Measurements from ENCODE around the gene CEP350. TPM values are rescaled to one million over a fixed set of nuclear protein-coding genes. Genes with fewer than 3 reads are reported as not detected.
"Not testable (repeated sequence)": the region's sequence is repeated elsewhere in the genome, so short reads cannot be mapped to it uniquely, and the experiment has no call there.

The CEP350 gene
- total RNA-seq, 1 donor from 2014 or later: 42.2 TPM

DNA sequence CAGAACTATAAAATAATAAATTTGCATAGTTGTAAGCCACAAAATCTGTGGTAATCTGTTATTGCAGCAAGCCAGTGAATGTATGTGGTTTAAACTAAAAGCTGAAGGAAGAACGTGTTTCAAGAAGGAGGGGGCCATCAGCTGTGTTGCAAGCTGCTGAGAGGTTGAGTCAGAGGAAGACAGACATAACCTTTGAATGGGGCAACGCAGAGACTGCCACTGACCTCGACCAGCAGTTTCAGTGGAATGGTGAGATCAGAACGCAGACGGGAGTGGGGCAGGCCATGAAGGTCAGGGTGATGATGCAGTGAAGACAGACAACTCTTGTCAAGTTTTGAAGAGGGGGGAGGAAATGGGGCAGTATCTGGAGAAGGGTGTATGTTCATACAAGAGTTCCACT is 176.9 kb downstream of the CEP350 start:
- Mint-ChIP-seq H3K27ac (ENCODE audit: unreplicated experiment) (no peak overlapping the region), H3K4me3 (ENCODE audit: unreplicated experiment) (no peak overlapping the region), H3K27me3 (ENCODE audit: unreplicated experiment) (no peaks in the 10 kb centered on the region), H3K9me3 (ENCODE audit: unreplicated experiment) (no peaks in the 10 kb centered on the region), H3K4me1 (ENCODE audit: unreplicated experiment) (no peaks in the 10 kb centered on the region), H3K36me3 (ENCODE audit: unreplicated experiment) (no peaks in the 10 kb centered on the region)
- no peak for TF ChIP-seq CTCF (IDR thresholded peaks at IDR 0.05)
- no peak for DNase-seq (ENCODE audit: extremely low spot score, unreplicated experiment)

DNA sequence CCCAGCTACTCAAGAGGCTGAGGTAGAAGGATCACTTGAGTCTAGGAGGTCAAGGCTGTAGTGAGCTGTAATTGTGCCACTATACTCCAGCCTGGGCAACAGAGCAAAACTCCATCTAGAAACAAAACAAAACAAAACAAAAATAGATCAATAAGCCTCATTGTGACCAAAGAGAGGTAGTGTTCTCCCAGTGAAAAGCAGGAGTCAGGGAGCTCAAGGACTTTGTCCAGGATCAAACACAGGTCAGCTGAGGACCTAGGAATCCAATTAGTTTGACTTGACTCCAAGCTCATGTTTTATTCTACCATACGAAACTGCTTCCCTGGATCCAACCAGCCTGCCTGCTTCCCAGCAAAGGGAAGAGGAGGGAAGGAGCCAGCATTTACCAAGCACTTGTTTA is 178.6 kb downstream of the CEP350 start:
- Mint-ChIP-seq H3K27ac (ENCODE audit: unreplicated experiment) (no peak overlapping the region), H3K4me1 (ENCODE audit: unreplicated experiment) (no peaks in the 10 kb centered on the region), H3K9me3 (ENCODE audit: unreplicated experiment) (no peaks in the 10 kb centered on the region), H3K27me3 (ENCODE audit: unreplicated experiment) (no peaks in the 10 kb centered on the region), H3K4me3 (ENCODE audit: unreplicated experiment) (no peak overlapping the region), H3K36me3 (ENCODE audit: unreplicated experiment) (no peaks in the 10 kb centered on the region)
- no peak for DNase-seq (ENCODE audit: extremely low spot score, unreplicated experiment)
- TF ChIP-seq CTCF (IDR thresholded peaks at IDR 0.05): no peak

GRCh38 chr1:180133688-180134087 is 179.1 kb downstream of the CEP350 start:
- H3K4me3 Mint-ChIP-seq (ENCODE audit: unreplicated experiment); H3K9me3 Mint-ChIP-seq (ENCODE audit: unreplicated experiment); H3K36me3 Mint-ChIP-seq (ENCODE audit: unreplicated experiment); H3K27ac Mint-ChIP-seq (ENCODE audit: unreplicated experiment); H3K4me1 Mint-ChIP-seq (ENCODE audit: unreplicated experiment); H3K27me3 Mint-ChIP-seq (ENCODE audit: unreplicated experiment): not testable (repeated sequence)
- DNase-seq (ENCODE audit: extremely low spot score, unreplicated experiment): peak; percentile 30

GRCh38 chr1:180135535-180135934 is 180.9 kb downstream of the CEP350 start:
- DNase-seq (ENCODE audit: extremely low spot score, unreplicated experiment): no peak
- no peaks in the 10 kb centered on the region for H3K27me3 Mint-ChIP-seq (ENCODE audit: unreplicated experiment)
- TF ChIP-seq CTCF (IDR thresholded peaks at IDR 0.05): no peak
- no peak overlapping the region for H3K27ac Mint-ChIP-seq (ENCODE audit: unreplicated experiment)
- no peaks in the 10 kb centered on the region for H3K4me1 Mint-ChIP-seq (ENCODE audit: unreplicated experiment)
- H3K4me3 Mint-ChIP-seq (ENCODE audit: unreplicated experiment): no peak overlapping the region
- H3K36me3 Mint-ChIP-seq (ENCODE audit: unreplicated experiment): no peaks in the 10 kb centered on the region
- no peaks in the 10 kb centered on the region for H3K9me3 Mint-ChIP-seq (ENCODE audit: unreplicated experiment)

- no peaks in the 10 kb centered on the region for H3K27me3 Mint-ChIP-seq (ENCODE audit: unreplicated experiment)
- no peaks in the 10 kb centered on the region for H3K9me3 Mint-ChIP-seq (ENCODE audit: unreplicated experiment)
- no peak overlapping the region for H3K4me3 Mint-ChIP-seq (ENCODE audit: unreplicated experiment)
- H3K36me3 Mint-ChIP-seq (ENCODE audit: unreplicated experiment): no peaks in the 10 kb centered on the region
- no peaks in the 10 kb centered on the region for H3K4me1 Mint-ChIP-seq (ENCODE audit: unreplicated experiment)
- DNase-seq (ENCODE audit: extremely low spot score, unreplicated experiment): no peak
- H3K27ac Mint-ChIP-seq (ENCODE audit: unreplicated experiment): no peak overlapping the region
- TF ChIP-seq CTCF (IDR thresholded peaks at IDR 0.05): no peak
Measured at GRCh38 chr1:180136331-180136967, 181.8 kb downstream of the CEP350 start.

- Mint-ChIP-seq H3K36me3 (ENCODE audit: unreplicated experiment) (no peaks in the 10 kb centered on the region), H3K4me3 (ENCODE audit: unreplicated experiment) (no peak overlapping the region), H3K4me1 (ENCODE audit: unreplicated experiment) (no peaks in the 10 kb centered on the region), H3K27ac (ENCODE audit: unreplicated experiment) (no peak overlapping the region), H3K27me3 (ENCODE audit: unreplicated experiment) (no peaks in the 10 kb centered on the region), H3K9me3 (ENCODE audit: unreplicated experiment) (no peaks in the 10 kb centered on the region)
- no peak for DNase-seq (ENCODE audit: extremely low spot score, unreplicated experiment)
- TF ChIP-seq CTCF (IDR thresholded peaks at IDR 0.05): no peak
Measured at GRCh38 chr1:180136968-180137356, 182.4 kb downstream of the CEP350 start.

Data from osteocyte (in vitro differentiated cells).